HG03139 (cell line): ENCODE measurements around the gene POM121C.
"Not testable (repeated sequence)": the region's sequence is repeated elsewhere in the genome, so short reads cannot be mapped to it uniquely, and the experiment has no call there.

Experiments used
- ATAC-seq: cut with Tn5 transposase; IDR thresholded peaks from one replicate; pipeline ENCODE4 v1.9.1; 2021; ENCODE audit not compliant: unreplicated experiment

The POM121C gene

GRCh38 chr7:75439000-75439399, 47.1 kb downstream of the POM121C start:
- not testable (repeated sequence) for ATAC-seq

GRCh38 chr7:75423481-75423880, 62.6 kb downstream of the POM121C start:
- not testable (repeated sequence) for ATAC-seq

GRCh38 chr7:75421798-75422710, 64.0 kb downstream of the POM121C start:
- ATAC-seq, result not testable (repeated sequence)

- ATAC-seq, result not testable (repeated sequence)
Measured at GRCh38 chr7:75420152-75420551, 65.9 kb downstream of the POM121C start.

- not testable (repeated sequence) for ATAC-seq
Measured at GRCh38 chr7:75419693-75420092, 66.4 kb downstream of the POM121C start.

- ATAC-seq, result not testable (repeated sequence)
Measured at GRCh38 chr7:75419210-75419609, 66.9 kb downstream of the POM121C start.

GRCh38 chr7:75418292-75418858, 67.7 kb downstream of the POM121C start:
- not testable (repeated sequence) for ATAC-seq

GRCh38 chr7:75416787-75417186, 69.3 kb downstream of the POM121C start:
- not testable (repeated sequence) for ATAC-seq

GRCh38 chr7:75415829-75416373, 70.2 kb downstream of the POM121C start:
- ATAC-seq, result not testable (repeated sequence)

GRCh38 chr7:75415428-75415817, 70.7 kb downstream of the POM121C start:
- ATAC-seq, result not testable (repeated sequence)

- ATAC-seq, result not testable (repeated sequence)
Measured at GRCh38 chr7:75414708-75415427, 71.2 kb downstream of the POM121C start.

GRCh38 chr7:75414204-75414603, 71.9 kb downstream of the POM121C start:
- not testable (repeated sequence) for ATAC-seq

GRCh38 chr7:75410823-75411173, 75.3 kb downstream of the POM121C start:
- not testable (repeated sequence) for ATAC-seq

GRCh38 chr7:75409880-75410822, 75.9 kb downstream of the POM121C start:
- ATAC-seq, result peak; percentile 88

- not testable (repeated sequence) for ATAC-seq
Measured at GRCh38 chr7:75404663-75405062, 81.4 kb downstream of the POM121C start.

GRCh38 chr7:75403455-75404443, 82.3 kb downstream of the POM121C start:
- ATAC-seq, result not testable (repeated sequence)

- not testable (repeated sequence) for ATAC-seq
Measured at GRCh38 chr7:75400575-75400974, 85.5 kb downstream of the POM121C start.

GRCh38 chr7:75398771-75399700, 87.1 kb downstream of the POM121C start:
- ATAC-seq, result peak; percentile 50
